Heart left ventricle (tissue), 13 donors: ENCODE measurements around the gene DTNB.

ENCODE experiments used
- CTCF ChIP-seq, 12 donors: fragments of 200-600 bp; sonication (generic) in 4 of 12; IDR thresholded peaks; one replicate each; pipeline versions ENCODE4 v1.5.0 to v1.8.0; 2018 to 2022; ENCODE audit warnings: antibody characterized with exemption in 12 of 12, mild to moderate bottlenecking in 5 of 12
- POLR2A ChIP-seq, 2 donors: fragments of 450-650 bp; IDR thresholded peaks; one replicate each; pipeline ENCODE4 v1.6.1; 2017; ENCODE audit warnings: antibody characterized with exemption in 2 of 2, mild to moderate bottlenecking in 2 of 2, moderate library complexity in 2 of 2
- donor health status: ischemic (EF 13 %, LVEDD 7.1; RV severe dilation, severe dysfunction).
- donor health status: DM: no; HTN: yes; CAD: no.
- donor health status: DM: no; HTN: no; CAD: no.
- donor health status: ischemic (EF 25% LVEDD 6.9; RV normal size, moderate dysfunction).
- donor health status: ischemic (EF 25% LVEDD 5.7; RV mildly dilated, moderate dysfunction).
- donor health status: ischemic (EF 35%, LVEDD 5.7; RV mildly dilated, moderate dysfunction).
- donor health status: nonischemic (EF 11% LVEDD 7.7; RV severe dilation, severe dysfunction).
- donor health status: DM: yes; HTN: yes; CAD: no.
- donor health status: PGD.
- donor health status: ischemic (EF 29% LVEDD 5.4; RV normal size, mild dysfunction).
- donor health status: nonischemic (EF 23%, LVEDD 6.1; RV moderate dilation, normal function).

- TF ChIP-seq POLR2A (IDR thresholded peaks at IDR 0.05): no peak
- TF ChIP-seq CTCF (IDR thresholded peaks at IDR 0.05): no peak
These were observed 114.2 kb downstream of the DTNB start for GRCh38 chr2:25559148-25559547.
